Measurements from ENCODE around the gene ITGA6.
A peak's percentile ranks its signal among the peaks of the same experiment; 100 is the strongest.

The ITGA6 gene

DNA sequence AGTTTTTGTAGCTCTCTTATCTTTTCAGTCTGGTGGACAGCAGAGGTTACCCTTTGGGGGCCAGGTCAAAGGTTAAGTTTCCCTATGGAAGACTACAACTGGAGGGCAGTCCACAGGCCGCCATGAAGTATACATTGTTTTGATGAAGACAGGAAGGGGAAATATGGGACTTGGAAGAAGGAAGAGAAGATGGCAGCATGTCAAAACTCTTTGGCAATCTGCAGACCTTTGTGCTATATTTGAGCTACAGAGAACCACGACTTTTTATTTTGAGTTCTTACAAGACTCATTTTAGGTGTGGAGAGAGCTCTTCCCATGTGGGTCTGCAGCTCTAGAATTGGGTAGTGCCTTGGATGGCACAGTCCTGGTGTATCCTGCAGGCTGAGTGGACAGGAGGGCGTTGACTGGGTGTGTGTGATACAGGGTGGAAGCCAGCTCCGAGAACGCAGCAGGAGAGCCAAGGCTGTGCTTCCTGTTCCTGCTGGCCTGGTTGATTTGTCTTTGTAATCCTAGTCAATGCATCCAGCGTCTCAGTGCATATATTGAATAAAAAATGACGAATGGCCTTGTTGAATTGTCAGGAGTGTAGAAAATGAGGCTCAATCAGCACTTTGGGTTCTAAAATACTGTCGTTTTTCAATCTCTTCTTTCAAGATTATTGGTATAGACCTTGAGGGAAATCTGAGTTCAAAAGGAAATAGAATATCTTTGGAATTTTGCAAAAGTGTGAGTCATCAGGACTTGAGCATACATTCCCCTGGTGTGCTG, 11.5 kb downstream of the ITGA6 start (continued):
- TF ChIP-seq, protein P1, sequence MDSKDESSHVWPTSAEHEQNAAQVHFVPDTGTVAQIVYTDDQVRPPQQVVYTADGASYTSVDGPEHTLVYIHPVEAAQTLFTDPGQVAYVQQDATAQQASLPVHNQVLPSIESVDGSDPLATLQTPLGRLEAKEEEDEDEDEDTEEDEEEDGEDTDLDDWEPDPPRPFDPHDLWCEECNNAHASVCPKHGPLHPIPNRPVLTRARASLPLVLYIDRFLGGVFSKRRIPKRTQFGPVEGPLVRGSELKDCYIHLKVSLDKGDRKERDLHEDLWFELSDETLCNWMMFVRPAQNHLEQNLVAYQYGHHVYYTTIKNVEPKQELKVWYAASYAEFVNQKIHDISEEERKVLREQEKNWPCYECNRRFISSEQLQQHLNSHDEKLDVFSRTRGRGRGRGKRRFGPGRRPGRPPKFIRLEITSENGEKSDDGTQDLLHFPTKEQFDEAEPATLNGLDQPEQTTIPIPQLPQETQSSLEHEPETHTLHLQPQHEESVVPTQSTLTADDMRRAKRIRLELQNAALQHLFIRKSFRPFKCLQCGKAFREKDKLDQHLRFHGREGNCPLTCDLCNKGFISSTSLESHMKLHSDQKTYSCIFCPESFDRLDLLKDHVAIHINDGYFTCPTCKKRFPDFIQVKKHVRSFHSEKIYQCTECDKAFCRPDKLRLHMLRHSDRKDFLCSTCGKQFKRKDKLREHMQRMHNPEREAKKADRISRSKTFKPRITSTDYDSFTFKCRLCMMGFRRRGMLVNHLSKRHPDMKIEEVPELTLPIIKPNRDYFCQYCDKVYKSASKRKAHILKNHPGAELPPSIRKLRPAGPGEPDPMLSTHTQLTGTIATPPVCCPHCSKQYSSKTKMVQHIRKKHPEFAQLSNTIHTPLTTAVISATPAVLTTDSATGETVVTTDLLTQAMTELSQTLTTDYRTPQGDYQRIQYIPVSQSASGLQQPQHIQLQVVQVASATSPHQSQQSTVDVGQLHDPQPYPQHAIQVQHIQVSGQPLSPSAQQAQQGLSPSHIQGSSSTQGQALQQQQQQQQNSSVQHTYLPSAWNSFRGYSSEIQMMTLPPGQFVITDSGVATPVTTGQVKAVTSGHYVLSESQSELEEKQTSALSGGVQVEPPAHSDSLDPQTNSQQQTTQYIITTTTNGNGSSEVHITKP (tag by site-specific recombination; IDR thresholded peaks at IDR 0.05): peak; percentile 39
- TF ChIP-seq HOXC10 (CRISPR knock-in tag; IDR thresholded peaks at IDR 0.05) (no peak), KLF7 (tag by site-specific recombination; IDR thresholded peaks at IDR 0.05; ENCODE audit: borderline replicate concordance) (no peak), ZNF394 (tag by site-specific recombination; IDR thresholded peaks at IDR 0.05; ENCODE audit: borderline replicate concordance) (no peak), PRDM1 (tag by site-specific recombination; IDR thresholded peaks at IDR 0.05) (0 out of 2 replicates have a peak, but pooled peaks have one; percentile 15), ZNF843 (tag by site-specific recombination; IDR thresholded peaks at IDR 0.05) (no peak)
- TF ChIP-seq, protein P2, sequence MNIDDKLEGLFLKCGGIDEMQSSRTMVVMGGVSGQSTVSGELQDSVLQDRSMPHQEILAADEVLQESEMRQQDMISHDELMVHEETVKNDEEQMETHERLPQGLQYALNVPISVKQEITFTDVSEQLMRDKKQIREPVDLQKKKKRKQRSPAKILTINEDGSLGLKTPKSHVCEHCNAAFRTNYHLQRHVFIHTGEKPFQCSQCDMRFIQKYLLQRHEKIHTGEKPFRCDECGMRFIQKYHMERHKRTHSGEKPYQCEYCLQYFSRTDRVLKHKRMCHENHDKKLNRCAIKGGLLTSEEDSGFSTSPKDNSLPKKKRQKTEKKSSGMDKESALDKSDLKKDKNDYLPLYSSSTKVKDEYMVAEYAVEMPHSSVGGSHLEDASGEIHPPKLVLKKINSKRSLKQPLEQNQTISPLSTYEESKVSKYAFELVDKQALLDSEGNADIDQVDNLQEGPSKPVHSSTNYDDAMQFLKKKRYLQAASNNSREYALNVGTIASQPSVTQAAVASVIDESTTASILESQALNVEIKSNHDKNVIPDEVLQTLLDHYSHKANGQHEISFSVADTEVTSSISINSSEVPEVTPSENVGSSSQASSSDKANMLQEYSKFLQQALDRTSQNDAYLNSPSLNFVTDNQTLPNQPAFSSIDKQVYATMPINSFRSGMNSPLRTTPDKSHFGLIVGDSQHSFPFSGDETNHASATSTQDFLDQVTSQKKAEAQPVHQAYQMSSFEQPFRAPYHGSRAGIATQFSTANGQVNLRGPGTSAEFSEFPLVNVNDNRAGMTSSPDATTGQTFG (tag by site-specific recombination; IDR thresholded peaks at IDR 0.05; ENCODE audit: borderline replicate concordance): no peak

DNA sequence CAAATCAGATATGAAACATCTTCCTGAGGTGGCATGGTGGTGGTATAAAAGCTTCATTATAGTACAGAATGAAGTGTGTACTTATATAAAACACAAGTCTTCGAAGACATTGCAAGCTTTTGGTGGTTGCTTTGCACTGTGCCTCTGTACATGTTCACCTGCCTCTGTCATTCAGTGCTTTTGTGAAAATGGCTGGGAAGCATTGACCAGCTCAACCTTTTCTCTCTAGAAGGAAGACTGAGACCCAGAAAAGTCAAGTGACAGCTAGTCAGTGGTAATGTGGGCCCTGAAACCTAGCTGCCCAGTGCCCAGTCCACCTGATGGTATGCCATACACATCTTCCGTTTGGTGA, 12.1 kb downstream of the ITGA6 start:
- Histone ChIP-seq H3K27ac (ENCODE audit: extremely low read depth, low read depth, low read length) (no peak overlapping the region), H3K36me3 (ENCODE audit: control insufficient read depth in 2 of 2, insufficient read depth in 1 of 2, low read length in 2 of 2) (no peaks in the 10 kb centered on the region), H3K9me3 (ENCODE audit: control insufficient read depth, insufficient read depth, low read depth, low read length) (no peaks in the 10 kb centered on the region), H3K4me1 (ENCODE audit: control insufficient read depth, insufficient read depth, low read length) (peaks cover 35% of the 10 kb centered on the region), H3K4me3 (ENCODE audit: low read depth, low read length) (no peak overlapping the region)
- ChIA-PET CTCF (interaction anchor here (0.6 to 4.0 kb wide), 9 partner anchors 10 to 1352 kb away, joined by 3 to 43 read pairs (median 4); no protein-coding TSS in a partner anchor), POLR2A (interaction anchor here (5.5 kb wide), 1 partner anchor 11 kb away, joined by 48 read pairs; the partner anchor contains the start of gene ITGA6)
- TF ChIP-seq ZNF701 (tag by site-specific recombination; IDR thresholded peaks at IDR 0.05): no peak

DNA sequence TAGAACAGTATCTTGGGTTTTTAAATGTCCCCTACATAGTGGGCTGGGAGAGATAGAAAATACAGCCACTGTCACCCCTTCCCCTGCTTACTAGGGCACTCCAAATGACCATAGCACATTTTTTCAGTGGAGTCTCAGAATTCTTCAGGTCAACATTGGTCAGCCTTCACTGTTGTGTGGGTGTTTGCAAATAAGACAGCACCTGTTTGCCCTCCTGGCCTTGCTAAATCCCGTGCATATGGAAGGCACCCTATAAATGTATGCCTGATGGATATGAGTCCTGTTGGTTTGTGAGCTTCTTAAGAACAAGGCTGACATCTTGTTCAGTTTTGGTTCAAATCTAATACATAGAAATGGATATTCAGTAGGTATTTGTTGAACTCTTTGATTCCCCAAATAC, 12.5 kb downstream of the ITGA6 start:
- no peaks in the 10 kb centered on the region for H3K36me3 ChIP-seq (ENCODE audit: control insufficient read depth in 2 of 2, insufficient read depth in 1 of 2, low read length in 2 of 2)
- no peak overlapping the region for H3K4me3 ChIP-seq (ENCODE audit: low read depth, low read length)
- no peaks in the 10 kb centered on the region for H3K9me3 ChIP-seq (ENCODE audit: control insufficient read depth, insufficient read depth, low read depth, low read length)
- peaks cover 30% of the 10 kb centered on the region for H3K4me1 ChIP-seq (ENCODE audit: control insufficient read depth, insufficient read depth, low read length)
- CTCF ChIA-PET: interaction anchor here (0.5 to 4.0 kb wide), 9 partner anchors 8 to 1353 kb away, joined by 3 to 43 read pairs (median 3); no protein-coding TSS in a partner anchor
- POLR2A ChIA-PET: interaction anchor here (5.5 kb wide), 1 partner anchor 12 kb away, joined by 48 read pairs; the partner anchor contains the start of gene ITGA6
- H3K27ac ChIP-seq (ENCODE audit: extremely low read depth, low read depth, low read length): no peak overlapping the region
- TF ChIP-seq ZNF174 (tag by site-specific recombination; IDR thresholded peaks at IDR 0.05) (no peak), ZNF324 (tag by site-specific recombination; IDR thresholded peaks at IDR 0.05) (no peak), ZNF777 (tag by site-specific recombination; IDR thresholded peaks at IDR 0.05; ENCODE audit: borderline replicate concordance) (no peak), SCRT2 (tag by site-specific recombination; IDR thresholded peaks at IDR 0.05) (no peak), ZBTB8A (tag by site-specific recombination; IDR thresholded peaks at IDR 0.05) (no peak), ZNF626 (tag by site-specific recombination; IDR thresholded peaks at IDR 0.05) (no peak), ZNF248 (tag by site-specific recombination; IDR thresholded peaks at IDR 0.05) (no peak), GLIS1 (tag by site-specific recombination; IDR thresholded peaks at IDR 0.05) (no peak), SP7 (tag by site-specific recombination; IDR thresholded peaks at IDR 0.05) (no peak)
- TF ChIP-seq, protein P3, sequence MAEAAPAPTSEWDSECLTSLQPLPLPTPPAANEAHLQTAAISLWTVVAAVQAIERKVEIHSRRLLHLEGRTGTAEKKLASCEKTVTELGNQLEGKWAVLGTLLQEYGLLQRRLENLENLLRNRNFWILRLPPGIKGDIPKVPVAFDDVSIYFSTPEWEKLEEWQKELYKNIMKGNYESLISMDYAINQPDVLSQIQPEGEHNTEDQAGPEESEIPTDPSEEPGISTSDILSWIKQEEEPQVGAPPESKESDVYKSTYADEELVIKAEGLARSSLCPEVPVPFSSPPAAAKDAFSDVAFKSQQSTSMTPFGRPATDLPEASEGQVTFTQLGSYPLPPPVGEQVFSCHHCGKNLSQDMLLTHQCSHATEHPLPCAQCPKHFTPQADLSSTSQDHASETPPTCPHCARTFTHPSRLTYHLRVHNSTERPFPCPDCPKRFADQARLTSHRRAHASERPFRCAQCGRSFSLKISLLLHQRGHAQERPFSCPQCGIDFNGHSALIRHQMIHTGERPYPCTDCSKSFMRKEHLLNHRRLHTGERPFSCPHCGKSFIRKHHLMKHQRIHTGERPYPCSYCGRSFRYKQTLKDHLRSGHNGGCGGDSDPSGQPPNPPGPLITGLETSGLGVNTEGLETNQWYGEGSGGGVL (tag by site-specific recombination; IDR thresholded peaks at IDR 0.05): no peak
- TF ChIP-seq, protein P4, sequence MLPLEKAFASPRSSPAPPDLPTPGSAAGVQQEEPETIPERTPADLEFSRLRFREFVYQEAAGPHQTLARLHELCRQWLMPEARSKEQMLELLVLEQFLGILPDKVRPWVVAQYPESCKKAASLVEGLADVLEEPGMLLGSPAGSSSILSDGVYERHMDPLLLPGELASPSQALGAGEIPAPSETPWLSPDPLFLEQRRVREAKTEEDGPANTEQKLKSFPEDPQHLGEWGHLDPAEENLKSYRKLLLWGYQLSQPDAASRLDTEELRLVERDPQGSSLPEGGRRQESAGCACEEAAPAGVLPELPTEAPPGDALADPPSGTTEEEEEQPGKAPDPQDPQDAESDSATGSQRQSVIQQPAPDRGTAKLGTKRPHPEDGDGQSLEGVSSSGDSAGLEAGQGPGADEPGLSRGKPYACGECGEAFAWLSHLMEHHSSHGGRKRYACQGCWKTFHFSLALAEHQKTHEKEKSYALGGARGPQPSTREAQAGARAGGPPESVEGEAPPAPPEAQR (tag by site-specific recombination; IDR thresholded peaks at IDR 0.05): no peak

Data from HEK293 (cell line).